ENCODE results near the gene CRACDL. TPM values are rescaled to one million over a fixed set of nuclear protein-coding genes. Genes with fewer than 3 reads are reported as not detected.

The CRACDL gene
- polyA plus RNA-seq, 1 donor (not counting 4 experiments of a cell fraction or from before 2014, with no cell fraction given) = 1.6 TPM

DNA sequence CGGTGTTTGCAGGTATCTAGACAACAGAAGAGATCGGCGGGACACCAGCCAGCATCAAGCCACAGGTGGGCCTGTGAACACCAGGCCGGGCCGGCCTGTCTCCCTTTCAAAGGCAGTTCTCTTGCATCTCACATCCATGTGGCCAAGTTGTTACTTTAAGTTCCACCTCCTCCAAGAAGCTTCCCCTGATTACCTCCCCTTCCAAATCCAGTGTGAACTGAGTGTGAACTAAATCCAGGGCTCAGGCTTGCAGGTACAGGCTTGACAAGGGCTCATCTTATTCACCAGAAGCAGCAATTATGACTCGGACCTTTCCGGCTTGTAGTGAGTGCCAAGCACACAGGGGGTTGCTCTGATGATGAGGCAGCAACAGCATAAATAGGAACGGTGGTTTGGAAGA is 3.9 kb downstream of the CRACDL start:
- DNase-seq (ENCODE audit: low read depth, low spot score) (no peak), FAIRE-seq (no peak)
- dilution Hi-C loops (cut with MboI; ENCODE audit: extremely low pct_ligation_motif_present, low sequenced_read_pairs) = no loop called here
- H2AFZ ChIP-seq (ENCODE audit: control insufficient read depth, low read length) = no peak overlapping the region
- H3K27me3 ChIP-seq (ENCODE audit: control insufficient read depth, extremely low read depth, insufficient read depth, low read length) = peaks cover 17% of the 10 kb centered on the region
- H3K9me1 ChIP-seq (ENCODE audit: control insufficient read depth, extremely low read depth, insufficient read depth, low read length) = no peaks in the 10 kb centered on the region
- no peak overlapping the region for H3K9ac ChIP-seq (ENCODE audit: control insufficient read depth, extremely low read depth, insufficient read depth, low read length)
- no peaks in the 10 kb centered on the region for H4K20me1 ChIP-seq (ENCODE audit: control insufficient read depth, extremely low read depth, insufficient read depth, low read length)
- H3K4me1 ChIP-seq (ENCODE audit: control insufficient read depth, extremely low read depth, insufficient read depth, low read length) = peaks cover 5% of the 10 kb centered on the region
- no peak overlapping the region for H3K27ac ChIP-seq (ENCODE audit: control insufficient read depth, insufficient read depth, low read length)
- H3K36me3 ChIP-seq (ENCODE audit: control insufficient read depth in 2 of 2, extremely low read depth in 1 of 2, insufficient read depth in 2 of 2, low read length in 2 of 2) = no peaks in the 10 kb centered on the region
- H3K4me3 ChIP-seq (ENCODE audit: control insufficient read depth in 2 of 3, extremely low read depth in 1 of 3, insufficient read depth in 2 of 3, low read depth in 1 of 3, low read length in 3 of 3) = no peak overlapping the region
- no peaks in the 10 kb centered on the region for H3K9me3 ChIP-seq (ENCODE audit: control insufficient read depth, low read depth, low read length)
- TF ChIP-seq CTCF (optimal IDR thresholded peaks at IDR 0.05 in 1 of 3, IDR thresholded peaks at IDR 0.05 in 1 of 3, conservative IDR thresholded peaks at IDR 0.05 in 1 of 3; ENCODE audit: extremely low read depth in 1 of 3, insufficient read depth in 2 of 3, low read length in 3 of 3) (no peak), EZH2 (IDR thresholded peaks at IDR 0.05; ENCODE audit: low read length) (no peak)
- no peak overlapping the region for H3K4me2 ChIP-seq (ENCODE audit: control insufficient read depth, extremely low read depth, insufficient read depth, low read depth, low read length)
- no peaks in the 10 kb centered on the region for H3K79me2 ChIP-seq (ENCODE audit: control insufficient read depth, insufficient read depth, low read length)

DNA sequence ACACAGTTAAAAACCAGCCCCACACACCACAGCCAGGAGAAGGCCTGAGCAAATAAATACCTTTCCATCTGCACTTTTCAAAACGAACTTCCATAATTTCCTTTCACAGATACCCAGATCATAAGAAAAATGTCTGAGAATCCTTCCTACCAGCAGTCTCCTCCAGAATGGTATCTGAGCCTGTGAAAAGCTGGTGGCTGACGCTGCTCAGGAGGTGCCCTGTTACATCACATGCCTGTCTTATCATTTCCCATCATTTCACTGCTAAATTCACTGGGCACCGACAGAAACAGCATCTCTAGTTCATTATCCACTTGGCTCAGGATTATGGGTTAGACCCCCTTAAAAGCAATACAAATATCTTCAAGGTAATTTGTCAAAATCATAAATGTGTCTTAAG is 4.4 kb downstream of the CRACDL start:
- no peak for TF ChIP-seq EZH2 (IDR thresholded peaks at IDR 0.05; ENCODE audit: low read length)
- no peak for TF ChIP-seq CTCF (optimal IDR thresholded peaks at IDR 0.05 in 1 of 3, IDR thresholded peaks at IDR 0.05 in 1 of 3, conservative IDR thresholded peaks at IDR 0.05 in 1 of 3; ENCODE audit: extremely low read depth in 1 of 3, insufficient read depth in 2 of 3, low read length in 3 of 3)
- Histone ChIP-seq H3K9me3 (ENCODE audit: control insufficient read depth, low read depth, low read length) (no peaks in the 10 kb centered on the region), H3K79me2 (ENCODE audit: control insufficient read depth, insufficient read depth, low read length) (no peaks in the 10 kb centered on the region), H3K27me3 (ENCODE audit: control insufficient read depth, extremely low read depth, insufficient read depth, low read length) (peaks cover 11% of the 10 kb centered on the region), H3K36me3 (ENCODE audit: control insufficient read depth in 2 of 2, extremely low read depth in 1 of 2, insufficient read depth in 2 of 2, low read length in 2 of 2) (no peaks in the 10 kb centered on the region), H3K27ac (ENCODE audit: control insufficient read depth, insufficient read depth, low read length) (no peak overlapping the region), H4K20me1 (ENCODE audit: control insufficient read depth, extremely low read depth, insufficient read depth, low read length) (no peaks in the 10 kb centered on the region), H2AFZ (ENCODE audit: control insufficient read depth, low read length) (no peak overlapping the region), H3K4me3 (ENCODE audit: control insufficient read depth in 2 of 3, extremely low read depth in 1 of 3, insufficient read depth in 2 of 3, low read depth in 1 of 3, low read length in 3 of 3) (no peak overlapping the region), H3K9ac (ENCODE audit: control insufficient read depth, extremely low read depth, insufficient read depth, low read length) (no peak overlapping the region), H3K4me2 (ENCODE audit: control insufficient read depth, extremely low read depth, insufficient read depth, low read depth, low read length) (no peak overlapping the region), H3K4me1 (ENCODE audit: control insufficient read depth, extremely low read depth, insufficient read depth, low read length) (peaks cover 3% of the 10 kb centered on the region), H3K9me1 (ENCODE audit: control insufficient read depth, extremely low read depth, insufficient read depth, low read length) (no peaks in the 10 kb centered on the region)
- dilution Hi-C loops (cut with MboI; ENCODE audit: extremely low pct_ligation_motif_present, low sequenced_read_pairs) = no loop called here
- FAIRE-seq (no peak), DNase-seq (ENCODE audit: low read depth, low spot score) (no peak)

Data from keratinocyte (primary cell).